Epithelial cell of esophagus (primary cell): ENCODE data around the gene SELENOH.
A peak's percentile ranks its signal among the peaks of the same experiment; 100 is the strongest.

Source experiments
- DNase-seq: peaks from one replicate; pipeline ENCODE4 v3.0.0; 2010; ENCODE audit warnings: low read depth
- H3K4me3 ChIP-seq: 2 replicates; pipeline ENCODE4 v1.5.1; 2011; ENCODE audit warnings: mild to moderate bottlenecking, low read length, control low read depth
- CTCF ChIP-seq: IDR thresholded peaks from 2 replicates; pipeline ENCODE4 v1.5.1; 2011; ENCODE audit warnings: low read depth, mild to moderate bottlenecking, low read length, control low read depth, inconsistent platforms; ENCODE audit not compliant: insufficient read depth; ENCODE audit errors: missing control alignments

The SELENOH gene

GRCh38 chr11:57791321-57792059, 50.2 kb downstream of the SELENOH start:
- DNase-seq: no peak
- no peak overlapping the region for H3K4me3 ChIP-seq
- no peak for TF ChIP-seq CTCF

DNA sequence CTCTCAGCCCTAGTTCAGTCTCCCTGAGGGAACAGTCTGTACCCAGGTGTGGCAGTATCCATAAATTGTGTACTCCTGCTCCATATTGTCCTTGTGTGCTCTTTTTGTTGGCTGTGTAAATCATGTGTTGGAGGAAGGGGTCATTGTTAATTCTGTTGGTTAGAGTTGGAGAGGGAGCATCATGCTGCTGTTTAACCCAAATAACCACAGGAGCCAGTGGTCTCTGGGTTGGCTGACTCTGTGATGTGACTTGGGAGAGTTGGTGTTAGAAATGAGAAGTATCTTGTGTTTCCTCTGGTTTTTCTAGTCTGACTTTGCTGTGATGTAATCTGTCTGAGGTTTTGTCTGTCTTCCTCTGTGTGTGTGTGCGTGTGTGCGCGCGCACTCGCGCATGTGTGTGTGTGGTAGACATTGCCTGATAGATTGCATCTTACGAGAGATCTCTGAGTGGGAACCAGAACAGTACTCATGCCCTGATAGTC, 50.8 kb downstream of the SELENOH start:
- DNase-seq: peak; percentile 60
- no peak overlapping the region for H3K4me3 ChIP-seq
- TF ChIP-seq CTCF: no peak

- TF ChIP-seq CTCF: no peak
- peak; percentile 57 for DNase-seq
- H3K4me3 ChIP-seq: no peak overlapping the region
Observed at GRCh38 chr11:57792870-57793269, 51.6 kb downstream of the SELENOH start.
